OCI-LY1 (cell line): ENCODE results near the gene ORC3.

ENCODE experiments used
- CTCF ChIP-seq: fragments of 200-600 bp; sonication (generic), shearing (Covaris generic); IDR thresholded peaks from 2 replicates; pipeline ENCODE4 v1.5.1; 2017; ENCODE audit warnings: mild to moderate bottlenecking, antibody characterized with exemption, low read length, moderate library complexity, mixed read lengths
- EZH2 ChIP-seq: fragments of 200-600 bp; sonication (generic), shearing (Covaris generic); IDR thresholded peaks from 2 replicates; pipeline ENCODE4 v1.8.0; 2017; ENCODE audit warnings: borderline replicate concordance, mixed run types, mild to moderate bottlenecking, antibody characterized with exemption, low read length, moderate library complexity, mixed read lengths

GRCh38 chr6:87639373-87639772, 49.4 kb downstream of the ORC3 start:
- no peak for TF ChIP-seq CTCF
- TF ChIP-seq EZH2, result no peak
